DMS53 (cell line): ENCODE data around the gene TAS2R19.

Source experiments
- DNase-seq: peaks from one replicate; lab custom pipeline; 2025; lab: John Stamatoyannopoulos, UW

Gene TAS2R19

DNA sequence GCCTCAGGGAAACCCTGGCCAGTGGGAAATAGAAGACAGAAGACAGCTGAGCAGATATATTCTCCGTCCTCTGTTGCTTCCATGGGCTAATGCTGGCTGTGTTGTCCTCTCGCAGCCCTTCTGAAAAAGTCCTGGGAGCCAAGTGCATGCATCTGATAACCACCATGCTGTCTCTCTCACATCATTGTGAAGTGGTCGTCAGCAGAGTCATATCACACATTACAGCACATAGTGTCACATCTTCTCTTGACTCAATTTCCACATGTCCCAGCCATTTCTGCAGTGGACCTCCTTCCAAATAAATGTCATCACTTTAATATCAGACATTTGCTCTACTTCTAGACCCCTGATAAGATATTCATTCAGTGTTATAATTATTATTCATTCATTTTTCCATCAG, 28.1 kb downstream of the TAS2R19 start:
- DNase-seq, result no peak

DNA sequence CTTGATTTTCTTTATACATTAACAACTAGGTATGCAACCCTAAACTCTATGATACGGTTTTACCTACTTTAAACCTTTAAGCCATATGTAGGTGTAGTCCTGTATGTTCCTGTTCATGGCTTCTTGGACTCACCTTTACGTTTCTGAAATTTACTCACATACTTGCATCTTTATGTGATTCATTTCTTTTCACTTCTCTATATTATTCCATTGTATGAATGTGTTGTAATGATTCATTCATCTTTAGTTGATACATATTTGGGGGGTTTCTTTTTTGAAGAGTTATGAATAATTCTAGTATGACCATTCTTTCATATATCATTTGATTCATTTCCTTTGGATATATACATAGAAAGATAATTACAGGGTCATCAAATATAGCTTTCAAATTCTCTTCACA, 33.3 kb downstream of the TAS2R19 start:
- no peak for DNase-seq

DNA sequence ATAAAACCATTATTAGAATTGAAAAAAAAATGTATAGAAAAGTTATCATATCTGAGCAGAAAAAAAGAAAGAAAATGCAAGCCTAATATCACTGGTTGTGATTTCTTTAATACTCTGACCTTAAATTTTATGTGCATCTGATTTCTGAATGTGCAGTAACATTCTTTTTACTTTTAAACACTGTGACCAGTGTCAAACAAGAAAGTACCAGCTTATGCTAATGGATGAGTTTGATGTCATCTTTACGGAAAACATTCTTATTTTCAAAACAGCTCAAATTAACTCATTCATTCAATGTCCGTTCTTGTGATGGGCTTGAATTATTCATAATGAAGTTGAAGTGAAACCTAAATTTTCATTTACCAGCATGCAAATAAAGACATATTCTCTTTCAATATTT, 35.6 kb downstream of the TAS2R19 start, which contains the start of gene TAS2R50:
TSS of gene TAS2R50 (minus strand) at position 101 of the 400 bp plus-strand sequence. CDS start at position 49, 52 bp downstream.
- no peak for DNase-seq

DNA sequence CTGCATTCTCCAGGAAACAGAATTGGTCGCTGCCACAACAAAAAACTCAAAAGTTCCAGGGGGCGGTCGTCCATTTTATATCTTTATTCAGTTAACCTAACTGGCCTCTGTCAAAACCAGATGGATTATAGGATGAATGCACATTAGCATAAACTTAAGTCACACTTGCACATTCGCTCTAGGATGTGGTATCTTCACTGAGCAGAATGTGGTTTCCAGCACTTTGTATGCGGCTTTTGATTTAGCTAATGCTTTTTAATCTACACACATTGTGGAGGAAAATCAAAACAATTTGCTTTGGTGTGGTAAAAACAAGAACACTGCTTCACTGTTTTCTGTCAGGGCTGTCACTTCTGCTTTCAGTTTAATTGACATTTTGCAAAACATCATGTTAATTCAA, 40.2 kb downstream of the TAS2R19 start:
- DNase-seq, result no peak

DNA sequence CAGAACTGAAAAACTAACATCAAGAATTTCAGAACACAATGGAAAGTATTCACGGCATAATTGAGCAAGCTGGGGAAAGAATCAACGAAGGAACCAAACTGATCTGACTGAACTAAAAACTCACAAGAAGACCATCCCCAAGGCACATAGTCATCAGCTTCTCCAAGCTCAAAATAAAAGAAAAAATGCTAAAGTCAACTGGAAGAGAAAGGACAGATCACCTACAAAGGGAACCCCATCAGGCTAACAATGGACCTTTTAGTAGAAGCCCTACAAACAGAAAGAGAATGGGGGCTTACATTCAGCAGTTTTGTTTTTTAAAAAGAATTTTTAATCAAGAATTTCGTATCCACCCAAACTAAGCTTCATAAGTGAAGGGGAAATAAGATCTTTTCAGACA, 47.5 kb downstream of the TAS2R19 start:
- no peak for DNase-seq
